ENCODE data around the gene WDR45B.

- no peak for TF ChIP-seq TAF1 (IDR thresholded peaks at IDR 0.05; ENCODE audit: low read depth)
- no peak for TF ChIP-seq EZH2 (IDR thresholded peaks at IDR 0.05; ENCODE audit: borderline replicate concordance, insufficient read depth, low read length, poor library complexity, severe bottlenecking)
These were observed 39.6 kb upstream of the WDR45B start for GRCh38 chr17:82687871-82688270.
